Measurements from ENCODE around the gene DOCK1.

DNA sequence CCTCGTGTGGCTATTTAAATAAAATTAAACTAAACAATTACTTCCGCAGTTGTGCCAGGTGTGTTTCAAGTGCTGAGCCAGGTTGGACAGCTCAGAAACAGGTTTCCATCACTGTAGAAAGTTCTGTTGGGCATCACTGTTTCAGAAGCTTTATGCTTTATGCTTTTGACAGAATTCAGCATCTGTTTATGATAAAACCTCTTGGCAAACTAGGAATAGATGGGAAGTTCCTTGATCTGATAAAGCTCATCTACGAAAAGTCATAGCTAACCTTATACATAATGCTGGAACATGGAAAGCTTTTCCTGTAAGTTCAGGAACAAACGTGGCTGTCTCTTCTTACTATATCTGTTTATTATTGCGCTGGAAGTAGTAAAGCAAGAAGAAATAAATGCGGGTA, 143.4 kb downstream of the DOCK1 start:
- TF ChIP-seq, protein P1, sequence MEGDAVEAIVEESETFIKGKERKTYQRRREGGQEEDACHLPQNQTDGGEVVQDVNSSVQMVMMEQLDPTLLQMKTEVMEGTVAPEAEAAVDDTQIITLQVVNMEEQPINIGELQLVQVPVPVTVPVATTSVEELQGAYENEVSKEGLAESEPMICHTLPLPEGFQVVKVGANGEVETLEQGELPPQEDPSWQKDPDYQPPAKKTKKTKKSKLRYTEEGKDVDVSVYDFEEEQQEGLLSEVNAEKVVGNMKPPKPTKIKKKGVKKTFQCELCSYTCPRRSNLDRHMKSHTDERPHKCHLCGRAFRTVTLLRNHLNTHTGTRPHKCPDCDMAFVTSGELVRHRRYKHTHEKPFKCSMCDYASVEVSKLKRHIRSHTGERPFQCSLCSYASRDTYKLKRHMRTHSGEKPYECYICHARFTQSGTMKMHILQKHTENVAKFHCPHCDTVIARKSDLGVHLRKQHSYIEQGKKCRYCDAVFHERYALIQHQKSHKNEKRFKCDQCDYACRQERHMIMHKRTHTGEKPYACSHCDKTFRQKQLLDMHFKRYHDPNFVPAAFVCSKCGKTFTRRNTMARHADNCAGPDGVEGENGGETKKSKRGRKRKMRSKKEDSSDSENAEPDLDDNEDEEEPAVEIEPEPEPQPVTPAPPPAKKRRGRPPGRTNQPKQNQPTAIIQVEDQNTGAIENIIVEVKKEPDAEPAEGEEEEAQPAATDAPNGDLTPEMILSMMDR (IDR thresholded peaks at IDR 0.05) = no peak
- no peak for TF ChIP-seq POLR2A (IDR thresholded peaks at IDR 0.05)
- no peak for TF ChIP-seq POLR2AphosphoS5 (IDR thresholded peaks at IDR 0.05)
